CD14-positive monocyte (primary cell): ENCODE results near the gene NPIPA8. TPM values are rescaled to one million over a fixed set of nuclear protein-coding genes. Genes with fewer than 3 reads are reported as not detected.
"Not testable (repeated sequence)": the region's sequence is repeated elsewhere in the genome, so short reads cannot be mapped to it uniquely, and the experiment has no call there.

Experiments
- DNase-seq, 3 donors: peaks; one replicate each; pipeline ENCODE4 v3.0.0-alpha.2; 2011 to 2022
- H2AFZ ChIP-seq: 2 replicates; pipeline ENCODE4 v1.6.0; 2012; ENCODE audit warnings: mild to moderate bottlenecking, low read depth, low read length, inconsistent platforms; ENCODE audit not compliant: insufficient read depth, poor library complexity, severe bottlenecking
- H3K27ac ChIP-seq, 2 donors: 1 replicate in 1 of 2; 2 replicates in 1 of 2; pipeline ENCODE4 v1.5.1; 2012 to 2013; ENCODE audit warnings: low read length in 2 of 2, control low read depth in 1 of 2, inconsistent platforms in 1 of 2, low read depth in 1 of 2, mild to moderate bottlenecking in 1 of 2
- H3K27me3 ChIP-seq, 2 donors: one replicate each; pipeline versions ENCODE4 v1.6.0 to v1.6.1; 2011 to 2013; ENCODE audit warnings: low read length in 2 of 2; ENCODE audit not compliant: control insufficient read depth in 2 of 2, insufficient read depth in 2 of 2
- H3K36me3 ChIP-seq, 2 donors: replicated peaks in 1 of 2; 1 replicate in 1 of 2; 2 replicates in 1 of 2; pipeline versions ENCODE4 v1.5.1 to v1.6.1; 2012 to 2013; ENCODE audit warnings: low read length in 2 of 2, control low read depth in 1 of 2, inconsistent platforms in 1 of 2, mild to moderate bottlenecking in 1 of 2; ENCODE audit not compliant: insufficient read depth in 2 of 2, control insufficient read depth in 1 of 2
- H3K4me1 ChIP-seq, 2 donors: 1 replicate in 1 of 2; 2 replicates in 1 of 2; pipeline versions ENCODE4 v1.5.1 to v1.6.1; 2012 to 2013; ENCODE audit warnings: low read length in 2 of 2, control low read depth in 1 of 2, inconsistent platforms in 1 of 2, mild to moderate bottlenecking in 1 of 2, moderate library complexity in 1 of 2; ENCODE audit not compliant: insufficient read depth in 2 of 2, control insufficient read depth in 1 of 2
- H3K4me2 ChIP-seq: replicated peaks from 2 replicates; pipeline ENCODE3; 2012; ENCODE audit warnings: low read length, moderate library complexity, mild to moderate bottlenecking; ENCODE audit not compliant: poor library complexity, severe bottlenecking; ENCODE audit errors: extremely low read depth
- H3K4me3 ChIP-seq, 3 experiments: fragments of 200-600 bp in 1 of 3; sonication (generic) in 1 of 3; replicated peaks in 1 of 3; 1 replicate in 2 of 3; 2 replicates in 1 of 3; pipeline ENCODE4 v1.5.1; 2011 to 2013; ENCODE audit warnings: low read length in 3 of 3, mild to moderate bottlenecking in 3 of 3, control low read depth in 2 of 3, low read depth in 2 of 3, inconsistent platforms in 1 of 3, moderate library complexity in 1 of 3
- H3K79me2 ChIP-seq: 2 replicates; pipeline ENCODE4 v1.6.0; 2012; ENCODE audit warnings: mild to moderate bottlenecking, control low read depth, inconsistent platforms, low read length, moderate library complexity; ENCODE audit not compliant: insufficient read depth
- H3K9ac ChIP-seq: 2 replicates; pipeline ENCODE4 v1.6.0; 2017; ENCODE audit warnings: low read length, mild to moderate bottlenecking; ENCODE audit not compliant: insufficient read depth, poor library complexity, severe bottlenecking
- H3K9me3 ChIP-seq, 2 donors: replicated peaks in 1 of 2; 1 replicate in 1 of 2; 2 replicates in 1 of 2; pipeline versions ENCODE4 v1.5.1 to v1.6.1; 2012 to 2013; ENCODE audit warnings: low read length in 2 of 2, control low read depth in 1 of 2; ENCODE audit not compliant: control insufficient read depth in 1 of 2, insufficient read depth in 1 of 2
- H4K20me1 ChIP-seq: 2 replicates; pipeline ENCODE4 v1.6.0; 2012; ENCODE audit warnings: mild to moderate bottlenecking, low read length, control low read depth, moderate library complexity; ENCODE audit not compliant: insufficient read depth
- H3K27ac Mint-ChIP-seq, 7 donors: one replicate each; pipeline ENCODE4 v1.8.0; 2020; ENCODE audit warnings: mild to moderate bottlenecking in 7 of 7, mixed read lengths in 7 of 7, moderate library complexity in 6 of 7, inconsistent platforms in 2 of 7
- H3K27me3 Mint-ChIP-seq, 3 donors: one replicate each; pipeline ENCODE4 v1.8.0; 2021 to 2022; ENCODE audit warnings: low read depth in 3 of 3, mild to moderate bottlenecking in 3 of 3, mixed read lengths in 3 of 3, moderate library complexity in 3 of 3, inconsistent platforms in 1 of 3
- H3K36me3 Mint-ChIP-seq, 2 donors: one replicate each; pipeline ENCODE4 v1.8.0; 2020; ENCODE audit warnings: mixed read lengths in 2 of 2, inconsistent platforms in 1 of 2, mild to moderate bottlenecking in 1 of 2
- H3K4me1 Mint-ChIP-seq: one replicate; pipeline ENCODE4 v1.8.0; 2020; ENCODE audit warnings: mild to moderate bottlenecking, mixed read lengths
- H3K4me3 Mint-ChIP-seq, 2 donors: one replicate each; pipeline ENCODE4 v1.8.0; 2020; ENCODE audit warnings: mild to moderate bottlenecking in 2 of 2, mixed read lengths in 2 of 2, moderate library complexity in 1 of 2
- H3K9me3 Mint-ChIP-seq, 7 donors: one replicate each; pipeline ENCODE4 v1.8.0; 2020 to 2022; ENCODE audit warnings: mixed read lengths in 7 of 7, mild to moderate bottlenecking in 6 of 7, moderate library complexity in 6 of 7, inconsistent platforms in 2 of 7
- WGBS: methylation state at CpG from one replicate; pipeline ENCODE4 v1.1.5; 2013; ENCODE audit warnings: missing lambda C conversion rate; ENCODE audit not compliant: insufficient coverage; 5-methylcytosine and 5-hydroxymethylcytosine counted together
- intact Hi-C, 2 donors: fragments of 100-400 bp; cut with micrococcal nuclease; formaldehyde crosslinking; loops; one replicate each; pipeline versions ENCODE4 v1.15.0 to v1.15.1; 2023
- polyA plus RNA-seq, 3 donors: library from polyadenylated mRNA; depleted of rRNA in 1 of 3; unstranded in 2 of 3; stranded (reverse) in 1 of 3; fragments of 300-500 nt in 2 of 3; fragments of >200 nt in 1 of 3; fragmentation: Illumina TruSeq in 2 of 3; gene quantifications; 1 replicate in 2 of 3; 2 replicates in 1 of 3; pipeline ENCODE4 v1.2.3, GENCODE V29; 2012 to 2021

The NPIPA8 gene
- polyA plus RNA-seq, 3 donors, result 0.20 to 11.1 TPM; not detected in 1

GRCh38 chr16:18309159-18309558 lies 27.4 kb downstream of the NPIPA8 start:
- DNase-seq, intact Hi-C loops, H3K9ac ChIP-seq, H3K27me3 ChIP-seq, H3K4me3 ChIP-seq, H3K36me3 ChIP-seq, H3K9me3 Mint-ChIP-seq, H3K4me1 Mint-ChIP-seq, H4K20me1 ChIP-seq, H3K27me3 Mint-ChIP-seq, H3K4me3 Mint-ChIP-seq, H3K27ac ChIP-seq, H3K27ac Mint-ChIP-seq, H2AFZ ChIP-seq, H3K36me3 Mint-ChIP-seq, H3K9me3 ChIP-seq, H3K4me1 ChIP-seq, H3K79me2 ChIP-seq, H3K4me2 ChIP-seq: not testable (repeated sequence)
- WGBS, result no CpG with 5 or more reads among the region's 2 CpGs

- H3K9me3 ChIP-seq, H3K79me2 ChIP-seq, H3K4me1 Mint-ChIP-seq, H3K27me3 ChIP-seq, H3K27ac Mint-ChIP-seq, H3K4me3 Mint-ChIP-seq, DNase-seq, H3K36me3 ChIP-seq, H2AFZ ChIP-seq, intact Hi-C loops, H4K20me1 ChIP-seq, H3K9ac ChIP-seq, H3K27ac ChIP-seq, H3K27me3 Mint-ChIP-seq, H3K4me2 ChIP-seq, H3K4me1 ChIP-seq, H3K9me3 Mint-ChIP-seq, H3K4me3 ChIP-seq, H3K36me3 Mint-ChIP-seq: not testable (repeated sequence)
- no CpG with 5 or more reads among the region's 3 CpGs for WGBS
These were observed 29.3 kb downstream of the NPIPA8 start for GRCh38 chr16:18307241-18307640.

- H3K4me3 Mint-ChIP-seq, H3K36me3 Mint-ChIP-seq, H3K27ac Mint-ChIP-seq, H3K27me3 ChIP-seq, H3K27ac ChIP-seq, H3K9ac ChIP-seq, DNase-seq, H4K20me1 ChIP-seq, H3K79me2 ChIP-seq, H3K4me1 ChIP-seq, H3K27me3 Mint-ChIP-seq, H2AFZ ChIP-seq, H3K4me2 ChIP-seq, H3K4me1 Mint-ChIP-seq, H3K9me3 ChIP-seq, H3K36me3 ChIP-seq, H3K9me3 Mint-ChIP-seq, H3K4me3 ChIP-seq, intact Hi-C loops: not testable (repeated sequence)
- WGBS, result no CpG with 5 or more reads among the region's 5 CpGs
These were observed 30.5 kb downstream of the NPIPA8 start for GRCh38 chr16:18306066-18306465.

DNA sequence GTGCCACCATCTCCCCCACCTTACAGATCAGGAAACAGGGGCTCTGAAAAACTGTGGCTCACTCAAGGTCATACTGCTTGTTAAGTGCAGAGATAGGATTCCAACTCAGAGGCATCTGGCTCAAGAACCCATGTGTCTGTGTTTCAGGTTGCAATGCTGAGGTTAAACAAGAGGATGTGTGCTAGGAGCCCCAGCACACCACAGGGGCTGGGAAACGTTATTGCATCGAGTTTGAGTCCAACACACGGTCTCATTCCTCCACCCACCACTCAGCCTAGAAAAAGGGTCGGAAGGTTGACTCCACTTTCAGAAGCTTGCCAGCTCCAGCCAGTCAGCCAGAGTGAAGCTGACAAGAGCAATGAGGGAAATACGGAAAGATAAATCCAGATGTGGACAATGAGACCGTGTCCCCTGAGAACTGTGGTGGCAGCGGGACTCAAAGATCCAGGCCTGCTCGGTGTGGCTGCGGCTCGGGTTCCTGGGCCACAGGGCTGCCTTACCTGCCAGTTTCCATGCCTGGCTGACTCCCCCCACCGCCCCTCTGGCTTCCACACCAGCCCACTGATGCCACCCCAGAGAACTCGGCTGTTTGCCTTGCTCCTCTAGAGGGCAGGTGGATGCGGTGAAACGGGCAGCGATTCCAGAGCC lies 33.4 kb downstream of the NPIPA8 start:
- H3K4me2 ChIP-seq, H3K4me3 ChIP-seq, H3K9me3 ChIP-seq, H3K36me3 Mint-ChIP-seq, H3K4me1 ChIP-seq, H3K27ac ChIP-seq, H3K36me3 ChIP-seq, H2AFZ ChIP-seq, H3K9ac ChIP-seq, H4K20me1 ChIP-seq, H3K27ac Mint-ChIP-seq, intact Hi-C loops, H3K27me3 ChIP-seq, H3K79me2 ChIP-seq, H3K4me3 Mint-ChIP-seq, H3K27me3 Mint-ChIP-seq, H3K9me3 Mint-ChIP-seq, DNase-seq, H3K4me1 Mint-ChIP-seq: not testable (repeated sequence)
- no CpG with 5 or more reads among the region's 15 CpGs for WGBS
